Subcutaneous abdominal adipose tissue (tissue), 5 donors: ENCODE results near the gene DNASE1L2.

Experiments used
- H3K27ac ChIP-seq: one replicate; pipeline ENCODE4 v1.7.0; 2013; ENCODE audit warnings: low read depth, mild to moderate bottlenecking, inconsistent platforms, low read length, moderate library complexity
- H3K27me3 ChIP-seq, 5 donors: one replicate each; pipeline ENCODE4 v1.7.0; 2013; ENCODE audit warnings: low read length in 5 of 5, inconsistent platforms in 1 of 5; ENCODE audit not compliant: control insufficient read depth in 5 of 5, insufficient read depth in 4 of 5
- H3K36me3 ChIP-seq, 5 donors: one replicate each; pipeline ENCODE4 v1.7.0; 2013; ENCODE audit warnings: low read length in 5 of 5; ENCODE audit not compliant: control insufficient read depth in 5 of 5, insufficient read depth in 5 of 5
- H3K4me1 ChIP-seq, 5 donors: one replicate each; pipeline ENCODE4 v1.7.0; 2013; ENCODE audit warnings: low read length in 5 of 5, mild to moderate bottlenecking in 3 of 5, moderate library complexity in 1 of 5; ENCODE audit not compliant: control insufficient read depth in 5 of 5, insufficient read depth in 5 of 5
- H3K4me3 ChIP-seq, 5 donors: one replicate each; pipeline ENCODE4 v1.7.0; 2013; ENCODE audit warnings: low read length in 5 of 5, low read depth in 1 of 5
- H3K9ac ChIP-seq, 5 donors: one replicate each; pipeline ENCODE4 v1.7.0; 2013; ENCODE audit warnings: low read length in 5 of 5, mild to moderate bottlenecking in 4 of 5, moderate library complexity in 3 of 5
- H3K9me3 ChIP-seq, 5 donors: one replicate each; pipeline ENCODE4 v1.7.0; 2013; ENCODE audit warnings: low read length in 5 of 5; ENCODE audit not compliant: control insufficient read depth in 5 of 5
- donor health status: healthy.
- donor health status: healthy.
- donor health status: healthy.
- donor health status: healthy.
- donor health status: healthy.

Gene DNASE1L2

DNA sequence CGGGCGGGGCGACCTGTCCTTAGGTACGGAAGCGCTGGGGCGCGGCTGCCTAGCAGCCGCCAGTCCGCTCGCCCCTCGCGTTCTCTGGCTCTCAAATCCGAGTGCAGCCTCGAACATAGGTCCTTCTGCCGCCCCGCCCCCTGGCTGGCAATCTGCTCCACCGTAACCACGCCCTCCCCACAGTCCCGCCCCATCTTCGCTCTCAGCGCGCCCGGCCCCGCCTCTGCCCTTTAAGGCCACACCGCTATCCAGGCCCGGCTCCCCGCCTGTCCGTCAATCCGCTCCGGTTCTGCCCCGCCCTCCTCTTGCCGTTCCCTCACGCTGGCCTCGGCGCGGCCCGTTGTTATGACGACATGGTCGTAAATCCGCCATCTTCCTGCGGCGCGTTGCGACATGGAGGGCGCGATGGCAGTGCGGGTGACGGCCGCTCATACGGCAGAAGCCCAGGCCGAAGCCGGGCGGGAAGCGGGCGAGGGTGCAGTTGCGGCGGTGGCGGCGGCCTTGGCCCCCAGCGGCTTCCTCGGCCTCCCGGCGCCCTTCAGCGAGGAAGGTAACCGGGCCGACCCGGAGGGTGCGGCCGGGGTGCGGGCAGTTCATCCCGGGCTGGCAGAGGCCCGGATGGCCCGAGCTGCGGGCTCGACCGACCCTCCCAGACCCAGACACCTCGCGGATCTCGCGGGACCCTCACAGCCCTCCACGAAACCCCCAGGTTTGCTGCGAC lies 12.9 kb upstream of the DNASE1L2 start, which contains the start of gene E4F1:
Gene E4F1 (plus strand): TSS at position 371 of the 721 bp plus-strand sequence. CDS start 23 bp downstream, at position 394.
- Histone ChIP-seq H3K4me3 (peak within 1 kb of the TSS; percentile 74 to 90 (median 80)), H3K36me3 (peaks cover 0 to 14% (median 7%) of the 10 kb centered on the region in 5 donors), H3K27me3 (no peaks in the 10 kb centered on the region), H3K4me1 (peaks cover 0 to 20% (median 19%) of the 10 kb centered on the region in 5 donors), H3K9ac (peak within 1 kb of the TSS; percentile 56 to 98 (median 92)), H3K9me3 (no peaks in the 10 kb centered on the region), H3K27ac (peak within 1 kb of the TSS; percentile 80)

DNA sequence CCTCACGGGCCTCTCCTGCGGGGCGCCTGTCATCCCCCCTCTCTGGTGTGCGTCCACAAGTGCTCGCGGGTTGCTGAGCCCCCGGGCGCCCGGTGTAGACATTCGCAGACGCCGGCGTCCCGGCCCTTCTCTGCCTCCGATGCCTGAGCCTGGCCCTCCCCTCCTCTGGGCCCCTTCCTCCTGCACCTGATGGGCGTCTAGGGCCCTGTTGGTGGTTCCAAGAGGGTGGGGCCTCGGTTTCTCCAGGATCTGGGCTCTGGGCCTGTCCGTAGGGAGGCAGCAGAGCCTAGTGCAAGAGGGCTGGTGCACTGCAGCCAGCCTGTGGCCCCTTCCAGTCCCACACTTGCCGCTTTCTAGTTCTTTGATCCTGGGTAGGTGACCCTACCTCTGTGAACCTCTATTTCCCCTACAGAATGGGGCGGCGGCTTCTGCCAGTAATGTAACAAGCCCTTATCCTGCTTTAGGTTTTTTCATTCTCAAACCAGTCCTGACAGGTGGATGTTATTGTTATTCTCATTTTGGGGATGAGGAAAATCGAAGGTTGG lies 12.2 kb upstream of the DNASE1L2 start:
- Histone ChIP-seq H3K4me3 (peak overlapping the region; percentile 74 to 90 (median 80)), H3K27me3 (no peaks in the 10 kb centered on the region)

DNA sequence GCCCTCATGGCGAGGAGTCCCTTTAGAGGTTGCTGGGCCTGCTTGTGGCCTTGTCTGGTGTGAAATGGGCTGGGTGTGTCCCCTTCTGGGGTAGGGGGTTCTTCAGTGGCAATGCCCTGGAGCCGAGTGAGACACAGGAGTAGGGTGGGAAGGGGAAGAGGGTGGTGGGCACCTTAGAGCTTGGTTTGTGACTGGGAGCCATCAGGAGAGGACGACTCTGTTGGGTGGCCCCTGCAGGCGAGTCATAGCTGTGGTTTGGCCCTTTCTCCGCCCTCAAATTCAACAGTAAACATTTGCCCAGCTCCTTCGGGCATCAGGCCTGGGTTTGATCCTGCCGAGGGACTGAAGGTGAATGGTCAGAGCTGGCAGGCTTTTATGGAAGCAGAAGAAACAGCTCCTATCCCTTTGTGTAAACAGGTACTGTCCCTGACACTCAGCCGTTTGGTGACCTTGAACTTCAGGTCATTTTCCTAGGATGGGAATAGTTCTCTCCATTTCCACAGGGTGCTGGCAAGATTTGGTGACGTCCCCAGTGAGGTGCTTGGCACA lies 9.9 kb upstream of the DNASE1L2 start:
- H3K4me1 ChIP-seq = peaks cover 0 to 28% (median 20%) of the 10 kb centered on the region in 5 donors

More for the DNA sequence above, 12.2 kb upstream of the DNASE1L2 start:
- H3K9ac ChIP-seq = peak overlapping the region; percentile 56 to 98 (median 92)
- no peaks in the 10 kb centered on the region for H3K9me3 ChIP-seq
- H3K36me3 ChIP-seq = peaks cover 0 to 21% (median 14%) of the 10 kb centered on the region in 5 donors
- H3K4me1 ChIP-seq = peaks cover 0 to 20% (median 19%) of the 10 kb centered on the region in 5 donors
- H3K27ac ChIP-seq = peak overlapping the region; percentile 80

DNA sequence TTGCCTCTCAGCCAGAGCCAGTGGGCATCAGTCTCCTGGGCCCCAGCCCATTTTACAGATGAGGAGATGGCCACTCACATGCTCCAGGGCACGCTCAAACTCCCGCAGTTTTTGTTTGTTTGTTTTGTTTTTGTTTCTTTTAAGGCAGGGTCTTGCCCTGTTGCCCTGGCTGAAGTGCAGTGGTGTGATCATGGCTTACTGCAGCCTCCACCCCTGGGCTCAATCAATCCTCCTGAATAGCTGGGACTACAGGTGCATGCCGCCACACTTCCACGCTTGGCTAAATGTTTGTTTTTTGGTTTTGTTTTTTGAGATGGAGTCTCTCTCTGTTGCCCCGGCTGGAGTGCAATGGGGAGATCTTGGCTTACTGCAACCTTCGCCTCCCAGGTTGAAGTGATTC lies 9.3 kb upstream of the DNASE1L2 start:
- H3K4me1 ChIP-seq = peaks cover 0 to 28% (median 20%) of the 10 kb centered on the region in 5 donors
- H3K36me3 ChIP-seq = peaks cover 0 to 49% (median 39%) of the 10 kb centered on the region in 5 donors
- H3K27me3 ChIP-seq = no peaks in the 10 kb centered on the region
- no peak overlapping the region for H3K27ac ChIP-seq
- H3K9me3 ChIP-seq = no peaks in the 10 kb centered on the region
- H3K4me3 ChIP-seq = no peak overlapping the region
- no peak overlapping the region for H3K9ac ChIP-seq

More for the DNA sequence above, 9.9 kb upstream of the DNASE1L2 start:
- Histone ChIP-seq H3K27me3 (no peaks in the 10 kb centered on the region), H3K36me3 (peaks cover 0 to 43% (median 33%) of the 10 kb centered on the region in 5 donors), H3K9me3 (no peaks in the 10 kb centered on the region), H3K4me3 (no peak overlapping the region), H3K27ac (no peak overlapping the region), H3K9ac (no peak overlapping the region)

DNA sequence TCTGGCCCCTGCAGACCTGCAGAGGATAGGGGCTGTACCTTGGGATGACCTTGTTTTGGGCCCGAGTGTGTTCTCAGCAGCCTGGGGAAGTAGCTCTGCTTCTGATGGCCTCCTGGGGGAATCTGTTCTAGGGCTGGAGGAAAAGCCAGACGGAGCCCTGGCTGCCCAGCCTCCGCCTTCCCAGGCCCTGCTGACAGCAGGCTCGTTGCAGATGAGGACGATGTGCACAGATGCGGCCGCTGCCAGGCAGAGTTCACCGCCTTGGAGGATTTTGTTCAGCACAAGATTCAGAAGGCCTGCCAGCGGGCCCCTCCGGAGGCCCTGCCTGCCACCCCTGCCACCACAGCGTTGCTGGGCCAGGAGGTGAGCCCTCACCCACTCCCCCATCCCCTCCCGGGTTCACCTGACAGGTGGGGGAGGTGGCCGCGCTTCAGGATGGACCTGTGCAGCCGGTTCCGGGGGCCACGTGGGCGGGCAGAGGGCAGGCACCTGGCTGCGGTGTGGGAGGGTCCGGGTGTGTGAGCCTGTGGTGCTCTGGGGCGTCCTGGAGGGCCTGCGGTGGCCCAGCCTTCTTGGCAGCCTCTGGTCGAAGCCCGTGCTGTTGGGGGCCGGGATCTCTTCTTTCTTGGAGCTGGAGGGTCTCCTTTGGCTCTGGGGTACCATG lies 8.0 kb upstream of the DNASE1L2 start:
- H3K36me3 ChIP-seq = peaks cover 0 to 63% (median 53%) of the 10 kb centered on the region in 5 donors
- H3K9ac ChIP-seq = peak overlapping the region in 1 of 5 donors; percentile 7
- H3K9me3 ChIP-seq = no peaks in the 10 kb centered on the region
- H3K27me3 ChIP-seq = no peaks in the 10 kb centered on the region
- no peak overlapping the region for H3K4me3 ChIP-seq
- H3K27ac ChIP-seq = no peak overlapping the region
- H3K4me1 ChIP-seq = peaks cover 0 to 24% (median 17%) of the 10 kb centered on the region in 5 donors

DNA sequence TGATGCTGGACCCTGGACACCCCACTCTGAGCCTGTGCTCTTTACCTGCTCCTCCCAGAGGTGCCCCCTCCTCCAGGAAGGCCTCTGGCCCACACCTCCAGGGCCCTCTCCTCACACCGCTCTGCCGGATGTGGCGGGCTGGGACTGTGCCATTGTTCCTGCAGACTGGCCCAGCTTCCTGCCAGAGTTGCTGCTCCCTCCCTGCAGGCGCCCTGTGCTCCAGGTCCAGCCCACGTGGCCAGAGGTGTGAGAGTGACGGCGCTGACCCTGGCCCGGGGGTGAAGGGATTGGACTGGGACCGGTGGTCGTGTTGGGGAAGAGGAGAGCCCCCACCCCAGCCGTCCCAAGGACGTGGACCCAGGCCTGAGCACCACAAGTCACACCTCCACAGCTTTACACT lies 7.2 kb upstream of the DNASE1L2 start:
- no peak overlapping the region for H3K27ac ChIP-seq
- no peak overlapping the region for H3K4me3 ChIP-seq
- peaks cover 0 to 71% (median 61%) of the 10 kb centered on the region in 5 donors for H3K36me3 ChIP-seq
- H3K9ac ChIP-seq = no peak overlapping the region
- H3K27me3 ChIP-seq = peaks cover 0 to under 1% (median 0%) of the 10 kb centered on the region in 5 donors
- H3K9me3 ChIP-seq = no peaks in the 10 kb centered on the region
- H3K4me1 ChIP-seq = peaks cover 0 to 20% (median 15%) of the 10 kb centered on the region in 5 donors

DNA sequence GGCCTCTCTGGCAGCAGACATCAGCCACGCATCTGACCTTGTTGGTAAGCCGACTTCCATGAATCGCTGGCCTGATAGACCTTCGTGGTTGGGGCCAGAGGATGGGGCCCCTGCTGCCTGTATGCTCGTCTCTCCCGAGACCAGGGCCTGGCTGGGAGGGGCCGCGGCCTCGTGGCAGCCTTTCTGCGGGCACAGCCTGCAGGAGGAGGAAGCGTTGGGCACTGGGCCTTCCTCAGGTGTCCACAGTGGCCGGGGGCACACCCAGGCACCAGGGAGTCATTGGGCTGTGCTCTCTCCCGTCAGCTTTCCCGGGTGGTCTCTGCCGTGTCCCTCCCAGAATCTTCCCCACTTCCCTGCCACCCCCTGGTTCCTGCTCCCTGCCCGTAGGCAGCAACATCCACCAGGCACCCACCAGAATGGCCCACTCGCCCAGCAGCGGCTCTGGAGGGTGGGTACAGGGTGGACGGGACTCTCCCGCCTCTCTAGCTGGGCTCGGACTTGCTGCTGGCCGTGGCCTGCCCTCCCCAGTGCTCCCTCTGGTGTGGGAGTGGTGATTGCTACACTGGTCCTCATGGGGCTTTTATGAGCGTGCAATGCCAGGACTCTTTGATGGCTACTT lies 6.5 kb upstream of the DNASE1L2 start:
- no peak overlapping the region for H3K27ac ChIP-seq
- H3K4me1 ChIP-seq = peaks cover 0 to 13% (median 8%) of the 10 kb centered on the region in 5 donors
- no peak overlapping the region for H3K9ac ChIP-seq
- H3K36me3 ChIP-seq = peaks cover 0 to 77% (median 67%) of the 10 kb centered on the region in 5 donors
- H3K9me3 ChIP-seq = no peaks in the 10 kb centered on the region
- H3K4me3 ChIP-seq = no peak overlapping the region
- H3K27me3 ChIP-seq = peaks cover 0 to 5% (median 0%) of the 10 kb centered on the region in 5 donors

DNA sequence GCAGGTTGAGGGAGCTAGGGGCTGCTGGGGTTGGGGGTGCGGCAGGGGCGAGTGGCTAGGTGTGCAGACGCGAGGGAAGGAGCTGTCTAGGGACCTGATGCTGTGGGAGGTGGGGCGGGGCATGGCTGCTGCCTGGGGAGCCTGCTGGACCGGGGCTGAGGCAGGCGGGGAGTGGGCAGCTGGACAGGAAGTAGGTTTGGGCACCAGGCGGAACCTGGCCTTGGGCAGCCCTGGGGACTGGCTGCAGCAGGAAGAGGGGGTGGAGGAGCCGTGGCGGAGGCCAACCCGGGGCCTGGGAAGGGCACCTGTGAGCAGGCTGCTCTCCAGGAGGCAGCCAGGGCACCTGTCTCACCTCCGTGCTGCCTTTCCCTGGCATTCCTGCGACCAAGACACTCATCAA lies 5.9 kb upstream of the DNASE1L2 start:
- Histone ChIP-seq H3K9me3 (no peaks in the 10 kb centered on the region), H3K4me1 (peaks cover 0 to 8% (median 5%) of the 10 kb centered on the region in 5 donors), H3K27me3 (peaks cover 0 to 5% (median 3%) of the 10 kb centered on the region in 5 donors), H3K9ac (no peak overlapping the region), H3K4me3 (no peak overlapping the region), H3K36me3 (peaks cover 0 to 84% (median 74%) of the 10 kb centered on the region in 5 donors), H3K27ac (no peak overlapping the region)

DNA sequence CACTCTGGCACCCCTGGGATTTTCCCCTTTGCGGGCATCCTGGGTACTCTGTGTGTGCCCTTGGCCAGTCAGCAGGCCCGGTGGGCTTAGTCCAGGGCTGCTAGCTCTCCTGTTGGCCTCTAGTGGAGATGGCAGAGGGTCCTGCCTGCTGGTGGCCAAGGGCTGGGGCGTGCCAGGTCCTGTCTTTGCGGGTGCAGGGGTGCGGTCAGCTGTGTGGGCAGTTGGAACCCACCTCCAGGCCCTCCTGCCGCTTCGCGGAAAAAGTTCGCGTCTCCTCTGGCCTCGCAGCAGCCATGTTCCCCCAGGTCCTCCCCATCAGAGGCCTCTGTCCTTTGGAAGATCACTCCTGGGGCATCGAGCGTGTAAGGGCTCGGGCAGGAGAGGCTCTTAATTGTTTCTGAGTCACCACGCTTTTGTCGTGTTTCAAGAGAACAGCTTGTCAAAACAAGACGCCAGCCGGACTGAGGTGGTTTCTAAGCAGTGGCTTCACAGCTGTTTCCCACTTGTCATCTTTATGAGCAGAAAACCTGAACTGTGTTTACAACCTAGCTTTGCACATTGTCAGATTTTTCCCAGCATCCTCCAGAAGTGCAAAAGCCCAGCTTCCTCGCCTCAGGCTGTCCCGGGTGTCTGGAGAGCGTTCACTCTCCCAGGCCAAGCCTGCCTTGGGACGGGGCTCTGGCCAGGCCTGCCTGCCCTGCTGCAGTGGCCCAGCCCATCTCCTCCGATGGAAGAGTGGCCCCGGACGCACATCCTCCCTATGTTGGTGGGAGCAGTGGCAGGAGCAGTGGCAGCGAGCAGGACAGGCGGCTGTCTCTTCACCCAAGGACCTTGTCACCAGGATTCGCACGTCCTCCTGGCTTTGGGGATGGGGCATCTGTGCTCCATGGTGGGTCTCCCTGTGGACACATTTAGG lies 5.0 kb upstream of the DNASE1L2 start:
- Histone ChIP-seq H3K4me3 (no peak overlapping the region), H3K27me3 (peaks cover 0 to 9% (median 5%) of the 10 kb centered on the region in 5 donors), H3K27ac (no peak overlapping the region), H3K9me3 (no peaks in the 10 kb centered on the region), H3K9ac (no peak overlapping the region), H3K36me3 (peaks cover 0 to 89% (median 79%) of the 10 kb centered on the region in 5 donors), H3K4me1 (peaks cover 0 to 11% (median 9%) of the 10 kb centered on the region in 5 donors)
